NCI-H2081 treated with DMSO at 0.1 percent for 48 hours (cell line): Measurements from ENCODE around the gene CCSER1.
"Not testable (repeated sequence)": the region's sequence is repeated elsewhere in the genome, so short reads cannot be mapped to it uniquely, and the experiment has no call there.

Experiments
- DNase-seq: peaks from one replicate; lab custom pipeline; 2025; lab: John Stamatoyannopoulos, UW

Gene CCSER1

DNA sequence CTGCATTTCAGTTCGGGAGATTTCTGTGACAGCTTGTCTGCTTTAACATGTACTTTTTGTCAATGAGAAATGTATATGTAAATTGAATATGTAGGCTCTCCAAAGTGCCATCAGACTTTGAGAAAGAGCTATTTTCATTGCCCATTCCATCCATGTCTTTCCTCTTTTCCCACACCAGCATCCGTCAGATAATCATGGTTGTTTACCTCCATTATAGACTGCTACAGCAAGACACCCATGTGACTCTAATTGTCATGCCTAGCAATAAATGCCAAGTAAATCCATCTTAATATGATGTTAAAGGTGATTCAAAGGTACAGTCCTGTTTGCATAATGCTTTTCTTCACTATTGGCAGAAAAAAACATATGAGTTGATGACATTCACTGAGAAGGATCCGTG is 1157.3 kb downstream of the CCSER1 start:
- no peak for DNase-seq

DNA sequence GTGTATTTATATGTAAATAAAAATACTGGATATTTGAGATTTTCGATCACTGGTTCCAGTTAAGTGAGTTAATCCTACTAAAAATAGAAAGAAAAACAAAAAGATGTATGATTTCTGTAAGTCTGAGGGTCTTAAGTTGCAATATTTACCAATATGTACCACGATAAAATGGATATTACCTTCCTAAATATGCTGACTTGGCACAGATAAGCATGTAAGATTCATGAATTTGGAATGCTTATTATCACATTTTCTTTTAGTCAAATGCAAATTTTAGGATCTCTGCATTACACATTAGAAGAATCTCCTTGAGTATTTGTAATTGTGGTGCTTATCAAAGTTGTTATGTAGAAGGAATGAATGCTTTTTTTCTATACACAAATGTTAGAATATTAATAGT is 1158.3 kb downstream of the CCSER1 start:
- DNase-seq: no peak

DNA sequence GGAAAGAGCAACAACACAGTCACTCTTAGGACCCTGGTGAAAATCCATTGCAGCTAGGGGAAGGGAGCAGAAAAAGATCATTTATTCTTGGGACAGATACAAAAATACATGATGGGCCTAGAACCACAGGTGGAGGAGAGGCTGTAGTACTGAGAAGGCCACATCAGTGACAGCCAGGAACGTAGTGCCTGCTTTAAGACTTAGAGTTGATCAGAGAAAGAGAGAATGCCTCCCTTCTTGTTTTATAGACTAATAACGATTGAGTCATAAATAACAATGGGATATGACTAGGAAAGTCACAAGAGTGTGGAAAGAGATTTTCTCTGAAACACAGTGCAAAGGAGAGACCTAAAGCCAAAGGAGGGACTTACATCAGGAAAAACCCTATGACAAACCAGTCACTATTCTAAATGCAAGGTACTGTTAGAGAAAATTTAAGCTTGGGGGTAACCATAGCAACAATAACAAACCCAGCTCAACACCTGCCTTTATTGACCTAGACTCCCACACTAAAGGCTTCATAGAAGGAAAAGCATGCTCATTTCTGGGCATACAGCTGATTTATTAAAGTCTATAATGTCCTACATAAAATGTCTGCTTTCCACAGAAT is 1161.6 kb downstream of the CCSER1 start:
- peak; percentile 65 for DNase-seq

DNA sequence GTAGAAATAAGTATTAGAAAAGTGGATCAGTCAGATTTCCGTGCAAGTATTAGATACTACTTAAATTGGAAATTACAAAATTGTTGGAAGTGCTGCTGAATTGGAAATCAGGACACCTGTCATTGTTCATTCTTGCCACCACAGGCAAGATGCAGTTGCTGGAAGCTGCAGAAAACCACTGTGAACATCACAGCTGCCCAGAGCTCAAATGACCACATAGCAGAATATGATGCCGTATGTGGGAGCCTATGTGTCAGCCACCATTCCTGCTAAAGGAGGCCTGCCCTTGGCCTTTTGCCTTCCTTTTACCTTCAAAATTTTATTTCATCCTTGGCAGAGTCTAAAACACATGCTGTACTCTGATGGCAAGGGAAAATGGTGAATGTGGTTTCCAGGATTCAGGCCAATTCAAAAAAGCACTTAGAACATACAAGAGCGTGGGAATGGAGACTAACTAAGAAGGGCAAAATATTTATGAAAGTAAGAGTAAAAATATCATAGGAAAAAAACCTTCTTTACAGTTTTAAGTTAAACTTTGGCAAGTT is 1171.0 kb downstream of the CCSER1 start:
- no peak for DNase-seq

DNA sequence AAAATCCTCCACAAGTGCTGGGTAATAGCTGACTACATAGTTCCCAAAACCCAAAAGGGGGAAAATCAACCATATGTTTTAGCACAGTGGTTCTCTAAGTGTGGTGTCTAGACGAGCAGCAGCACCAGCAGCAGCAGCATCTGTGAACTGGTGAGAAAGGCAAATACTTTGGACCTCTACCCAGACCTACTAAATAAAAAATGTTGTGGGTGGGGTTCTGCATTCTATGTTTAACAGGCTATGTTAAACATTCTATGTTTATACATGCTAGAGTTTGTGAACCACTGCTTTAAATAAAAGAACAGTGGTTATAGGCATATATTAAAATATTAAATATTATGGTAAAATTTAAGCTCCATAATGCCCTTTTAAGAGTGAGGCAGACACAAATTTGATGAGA is 1171.6 kb downstream of the CCSER1 start:
- DNase-seq: no peak

DNA sequence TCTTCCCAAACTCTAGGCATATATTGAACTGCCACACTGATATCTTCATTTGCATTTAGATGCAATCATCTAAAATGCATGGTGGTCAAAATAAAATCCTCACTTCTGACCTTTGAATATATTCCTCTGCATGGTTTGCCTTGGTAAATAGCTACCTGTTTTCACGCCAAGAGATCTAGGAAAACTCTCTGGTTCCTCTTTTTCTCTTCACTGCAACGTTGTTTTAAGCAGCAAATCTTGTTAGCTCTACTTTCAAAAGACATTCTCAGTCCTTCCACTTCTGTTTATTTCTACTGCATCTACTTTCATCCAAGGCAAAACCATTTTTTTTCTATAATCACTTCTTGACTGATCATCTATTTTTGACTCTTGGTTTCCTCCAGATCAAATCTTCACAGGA is 1174.9 kb downstream of the CCSER1 start:
- no peak for DNase-seq

DNA sequence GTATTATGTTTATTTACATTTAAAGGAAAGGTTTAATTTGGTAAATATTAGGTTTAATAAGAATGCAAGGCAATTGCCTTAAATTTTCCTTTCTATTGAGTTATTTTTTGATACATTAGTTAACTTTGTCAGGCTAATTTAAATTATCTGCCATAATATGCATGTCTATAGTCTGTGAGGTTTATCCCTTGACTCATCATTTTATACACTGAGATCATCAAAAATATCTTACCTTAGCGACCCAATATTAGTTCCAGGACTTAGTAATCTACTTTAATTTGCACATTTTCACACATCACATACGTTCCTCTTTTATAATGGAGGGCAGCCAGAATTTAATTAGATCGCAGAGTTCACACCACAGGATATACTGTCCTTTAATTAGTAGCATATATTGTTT is 1177.1 kb downstream of the CCSER1 start:
- DNase-seq: no peak

DNA sequence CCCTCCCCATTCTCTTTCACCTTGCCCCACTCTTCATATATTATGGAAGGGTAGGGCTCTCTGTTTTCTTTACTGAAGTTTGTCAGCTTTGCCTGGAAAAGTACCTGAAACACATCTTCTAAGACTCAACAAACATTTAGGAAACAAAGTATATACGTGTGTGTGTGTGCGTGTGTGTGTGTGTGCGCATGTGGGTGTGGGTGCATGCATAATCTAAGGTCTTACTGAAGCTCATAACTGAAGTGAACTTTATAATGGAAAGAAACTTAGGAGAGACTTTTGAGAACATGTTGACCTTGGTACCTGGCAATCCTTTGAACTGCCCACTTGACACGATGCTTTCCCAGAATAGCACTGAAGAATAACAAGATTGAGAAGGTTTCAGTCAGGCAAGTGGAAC is 1190.2 kb downstream of the CCSER1 start:
- no peak for DNase-seq

DNA sequence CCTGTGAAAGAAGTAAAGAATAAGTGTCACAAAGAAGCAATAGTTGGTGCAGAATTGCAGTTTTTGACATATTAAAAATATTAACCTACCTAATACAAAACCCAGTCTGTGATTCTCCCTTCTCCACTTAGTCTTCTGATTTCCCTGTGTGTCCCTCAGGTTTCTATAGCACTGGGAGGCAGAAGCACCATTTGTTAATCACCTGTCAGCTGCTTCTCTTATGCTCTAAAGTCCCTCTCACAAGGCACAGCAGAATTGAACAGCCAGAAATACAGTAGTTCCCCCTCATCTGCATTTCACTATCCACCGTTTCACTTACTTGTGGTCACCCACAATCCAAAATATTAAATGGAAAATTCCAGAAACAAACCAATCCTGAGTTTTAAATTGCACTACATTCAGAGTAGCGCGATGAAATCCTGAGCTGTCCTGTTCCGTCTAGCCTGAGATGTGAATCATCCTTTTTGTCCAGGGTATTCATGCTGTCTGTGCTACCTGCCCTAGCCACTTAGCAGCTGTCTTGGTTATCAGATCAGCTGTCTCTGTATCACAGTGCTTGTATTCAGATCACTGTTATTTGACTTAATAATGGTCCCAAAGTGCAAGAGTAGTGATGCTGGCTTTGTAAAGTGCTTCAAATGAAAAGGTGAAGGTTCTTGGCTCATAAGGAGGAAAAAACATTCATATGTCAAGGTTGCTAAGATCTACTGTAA is 1192.5 kb downstream of the CCSER1 start:
- no peak for DNase-seq

DNA sequence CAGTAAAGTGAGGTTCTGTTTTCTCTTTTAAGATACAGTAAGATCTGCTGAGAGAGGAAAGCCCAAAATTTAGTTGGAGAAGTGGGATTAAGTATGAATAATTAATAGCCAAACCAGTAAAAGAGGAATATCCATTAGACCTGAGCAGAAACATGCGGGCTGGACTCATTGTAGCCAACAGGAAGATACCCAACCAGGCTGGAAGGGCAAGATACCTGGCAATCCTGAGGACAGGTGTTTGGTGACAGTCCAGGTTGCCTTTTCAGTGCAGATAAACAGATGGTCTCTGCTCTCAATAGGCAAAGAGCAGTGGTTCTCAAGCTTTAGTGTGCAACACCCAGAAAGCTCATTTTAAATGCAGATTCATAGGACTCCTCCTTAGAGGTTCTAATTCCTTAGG is 1195.8 kb downstream of the CCSER1 start:
- no peak for DNase-seq

DNA sequence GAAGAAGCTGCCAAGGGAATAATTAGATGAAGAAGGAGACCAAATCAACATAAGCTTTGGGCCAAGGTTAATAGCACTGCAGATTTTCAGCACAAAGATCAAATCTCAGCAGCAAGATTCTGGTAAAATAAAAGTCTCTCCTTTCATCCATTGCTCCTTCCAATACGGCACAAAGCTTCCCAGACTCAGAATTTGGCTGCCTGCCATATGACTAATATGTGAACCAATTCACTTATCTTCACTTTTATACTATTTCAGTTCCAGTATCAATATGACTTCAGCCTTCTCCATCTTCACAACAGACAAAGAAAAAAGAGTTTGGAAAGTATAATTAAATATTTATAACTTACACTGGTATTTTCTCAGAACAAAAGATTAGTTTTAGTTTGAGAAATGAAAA is 1198.3 kb downstream of the CCSER1 start:
- no peak for DNase-seq

DNA sequence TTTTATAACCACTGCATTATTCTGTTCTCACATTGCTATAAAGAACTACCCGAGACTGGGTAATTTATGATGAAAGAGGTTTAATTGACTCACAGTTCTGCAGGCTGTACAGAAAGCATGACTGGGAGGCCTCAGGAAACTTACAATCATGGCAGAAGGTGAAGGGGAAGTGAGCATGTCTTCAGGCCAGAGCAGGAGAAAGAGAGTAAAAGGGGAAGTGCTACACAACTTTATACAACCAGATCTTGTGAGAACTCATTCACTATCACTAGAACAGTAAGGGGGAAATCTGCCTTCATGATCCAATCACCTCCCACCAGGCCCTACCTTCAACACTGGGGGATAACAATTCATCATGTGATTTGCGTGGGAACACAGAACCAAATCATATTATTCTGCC is 1199.0 kb downstream of the CCSER1 start:
- not testable (repeated sequence) for DNase-seq

DNA sequence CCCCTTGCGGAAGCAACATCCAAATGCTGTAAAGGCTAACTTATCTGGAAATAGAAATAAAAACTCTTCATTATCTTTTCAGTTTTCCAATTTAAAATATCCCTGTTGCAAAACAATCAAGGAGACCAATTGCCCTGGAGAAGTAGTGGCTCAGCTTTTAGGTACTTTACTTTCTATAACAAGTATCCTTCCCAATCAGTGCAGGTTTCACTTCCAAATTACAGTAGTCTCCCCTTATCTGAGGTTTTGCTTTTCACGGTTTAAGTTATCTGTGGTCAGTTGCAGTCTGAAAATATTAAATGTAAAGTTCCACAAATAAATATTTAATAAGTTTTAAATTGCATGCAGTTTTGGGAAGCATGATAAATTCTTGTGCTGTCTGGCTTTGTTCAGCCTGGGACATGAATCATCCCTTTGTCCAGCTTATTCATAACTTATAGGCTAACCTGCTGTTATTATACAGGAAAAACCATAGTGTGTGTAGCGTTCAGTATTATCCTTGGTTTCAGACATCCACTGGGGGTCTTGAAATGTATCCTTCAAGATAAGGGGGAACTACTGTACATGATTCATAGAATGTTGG is 1203.5 kb downstream of the CCSER1 start:
- DNase-seq: no peak

DNA sequence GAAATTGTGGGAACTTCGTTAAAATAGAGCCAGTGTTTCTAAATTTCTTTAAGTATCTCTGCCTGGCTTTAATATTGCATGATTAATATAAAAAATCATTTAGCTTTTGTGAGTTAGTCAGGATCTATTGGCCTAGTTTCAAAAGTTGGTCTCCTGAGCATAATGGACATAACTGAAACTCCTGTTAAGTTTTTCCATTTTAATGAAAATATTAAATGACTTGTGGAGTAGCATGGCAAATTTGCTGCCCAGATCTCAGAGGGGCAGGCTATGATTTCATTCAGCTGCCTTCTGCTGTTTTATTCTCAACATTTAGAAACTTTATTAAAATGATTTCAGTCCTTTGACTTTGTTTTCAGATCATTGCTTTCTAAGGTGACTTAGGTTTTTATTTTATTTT is 1213.6 kb downstream of the CCSER1 start:
- no peak for DNase-seq

DNA sequence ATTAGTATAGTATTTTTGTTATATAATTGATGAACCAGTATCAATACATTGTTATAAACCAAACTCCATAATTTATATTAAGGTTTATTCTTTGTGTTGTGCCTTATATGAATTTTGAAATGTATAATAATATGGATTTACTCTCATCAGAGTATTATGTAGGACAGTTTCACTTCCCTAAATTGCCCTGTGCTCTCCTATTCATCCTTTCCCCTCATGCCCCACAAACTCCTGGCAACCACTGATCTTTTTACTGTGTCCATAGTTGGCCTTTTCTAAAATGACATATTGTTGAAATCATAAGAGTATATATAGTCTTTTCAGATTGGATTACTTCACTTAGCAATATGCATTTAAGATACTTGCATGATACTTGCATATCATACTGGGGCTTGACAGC is 1218.4 kb downstream of the CCSER1 start:
- no peak for DNase-seq

DNA sequence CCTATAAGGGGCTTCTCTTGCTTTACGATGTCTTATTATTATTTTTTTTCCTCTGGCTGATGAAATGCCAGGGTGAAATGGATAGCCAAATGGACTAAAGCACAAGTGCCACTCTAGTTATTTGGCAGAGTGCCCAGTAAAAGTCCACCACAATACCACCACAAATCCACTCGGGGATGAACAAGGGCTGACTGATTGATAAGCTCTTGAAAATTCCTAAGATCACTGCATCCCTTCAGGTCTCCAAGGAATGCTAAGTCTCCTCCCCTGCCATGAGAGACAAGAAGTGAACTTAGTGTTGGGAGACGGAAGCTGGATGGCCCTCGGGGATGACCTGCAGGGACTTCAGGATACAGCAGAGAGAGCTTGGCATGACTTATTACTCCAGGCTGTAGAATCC is 1229.3 kb downstream of the CCSER1 start:
- DNase-seq: not testable (repeated sequence)

DNA sequence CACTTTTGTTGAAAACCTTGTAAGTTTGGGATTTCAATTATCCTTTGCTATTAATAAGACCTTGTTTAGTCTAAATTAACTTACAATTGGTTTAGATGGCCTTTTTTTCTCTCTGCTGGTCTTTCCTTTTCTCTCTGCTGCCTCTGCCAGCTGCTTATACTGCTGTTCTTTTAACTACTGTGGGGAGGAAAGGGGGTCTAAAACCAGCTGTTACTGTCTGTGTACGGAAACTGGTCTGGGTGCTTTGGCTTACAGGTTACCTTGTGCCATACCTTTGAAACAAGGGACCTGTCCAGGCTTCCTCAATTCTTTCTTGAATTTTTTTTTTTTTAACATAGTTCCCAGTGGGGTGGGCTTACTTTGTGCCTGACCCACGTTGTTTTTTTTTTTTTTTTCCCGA is 1230.8 kb downstream of the CCSER1 start:
- DNase-seq: not testable (repeated sequence)

DNA sequence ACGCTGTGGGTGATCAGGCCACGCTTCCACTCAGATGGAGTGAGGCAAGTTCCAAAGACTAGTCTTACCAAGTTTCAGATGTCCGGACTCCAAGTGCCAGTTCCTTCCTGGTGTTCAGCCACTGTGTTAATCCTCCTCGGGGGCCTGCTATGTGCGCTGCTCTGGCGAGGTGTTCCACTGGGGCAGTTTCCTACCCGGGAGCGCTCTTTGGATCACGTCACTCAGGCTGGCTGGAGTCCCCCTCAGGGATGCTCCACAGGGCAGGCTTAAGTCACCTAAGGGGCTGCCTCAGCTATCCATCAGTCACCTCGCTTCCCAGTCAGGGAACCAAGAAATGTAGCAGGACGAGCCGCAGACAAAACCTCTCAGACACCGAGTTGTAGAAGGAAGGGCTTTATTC is 1231.4 kb downstream of the CCSER1 start:
- not testable (repeated sequence) for DNase-seq

DNA sequence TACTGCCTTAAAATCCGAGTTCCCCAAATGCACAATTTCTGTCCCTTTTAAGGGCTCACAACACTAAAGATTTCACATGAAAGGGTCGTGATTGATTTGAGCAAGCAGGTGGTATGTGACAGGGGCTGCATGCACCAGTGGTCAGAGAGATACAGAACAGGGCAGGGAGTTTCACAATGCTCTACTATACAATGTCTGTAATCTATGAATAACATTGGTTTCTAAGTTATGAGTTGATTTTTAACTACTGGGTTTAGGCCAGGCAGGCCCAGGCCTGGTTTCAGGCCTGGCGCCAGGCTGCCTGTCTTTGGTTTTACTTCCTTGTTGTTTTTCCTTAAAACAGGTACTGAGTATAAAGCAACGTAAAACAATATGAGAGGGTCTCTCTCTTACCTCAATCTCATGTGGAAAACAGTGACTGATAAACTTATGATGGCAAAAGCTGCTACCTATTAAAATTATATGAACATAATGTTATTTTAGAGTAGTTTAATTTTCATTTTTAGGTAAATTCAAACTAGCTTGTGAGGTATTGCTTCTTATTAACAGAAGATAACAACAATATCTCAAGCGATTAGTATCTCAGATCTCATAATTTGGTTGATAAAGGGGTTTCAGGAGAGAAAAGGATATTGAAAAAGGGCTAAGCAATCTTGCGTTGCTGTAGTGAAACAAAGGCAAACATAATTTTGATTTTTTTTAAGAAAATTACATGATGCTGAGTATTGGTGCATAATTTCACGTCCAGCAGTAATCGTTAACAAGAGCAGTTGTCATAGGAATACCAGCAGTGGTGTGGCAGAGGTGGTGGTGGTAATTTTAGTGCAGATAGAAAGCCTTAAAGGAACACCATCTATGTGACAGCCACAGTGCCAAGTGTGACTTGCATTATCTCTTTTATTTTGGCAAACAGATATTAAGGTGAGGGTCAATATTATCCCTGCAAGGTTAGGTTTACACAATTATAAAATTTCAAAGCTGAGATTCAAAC is 1232.1 kb downstream of the CCSER1 start:
- DNase-seq: no peak

DNA sequence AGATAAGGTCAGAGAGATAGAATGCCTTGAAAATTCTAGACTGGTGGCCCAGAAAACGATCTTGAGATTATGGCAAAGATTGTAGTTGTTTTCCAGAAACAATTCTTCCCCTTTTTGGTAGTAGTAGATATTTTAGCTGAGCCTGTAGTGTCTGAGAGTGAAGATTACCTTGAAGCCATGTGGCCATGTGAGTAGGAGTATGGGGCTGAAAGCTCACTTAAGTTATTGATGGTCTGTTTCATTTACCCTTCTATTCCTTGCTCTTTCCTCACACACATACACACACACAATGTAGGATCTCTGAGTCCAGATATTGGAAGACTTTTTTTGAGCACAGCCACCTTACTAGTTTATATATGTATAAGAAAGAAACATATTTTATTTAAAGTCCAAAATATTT is 1234.9 kb downstream of the CCSER1 start:
- no peak for DNase-seq

DNA sequence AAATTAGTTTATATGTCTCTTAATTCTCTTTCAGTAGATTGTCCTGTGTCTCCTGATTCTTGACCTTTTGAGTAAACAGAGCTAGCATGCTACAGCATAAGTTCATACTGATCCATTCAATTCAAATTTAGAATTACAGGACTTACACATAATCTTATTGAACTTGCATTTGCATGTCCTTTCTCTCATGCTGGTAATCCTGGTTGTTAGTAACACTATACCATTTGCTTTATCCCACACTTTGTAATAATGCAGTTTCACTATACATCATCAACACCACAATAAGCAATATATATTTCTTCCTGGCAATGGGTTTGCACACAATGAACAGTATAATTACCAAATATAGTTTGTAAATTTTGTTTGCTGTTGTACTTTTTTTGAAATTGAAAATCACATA is 1239.4 kb downstream of the CCSER1 start:
- DNase-seq: no peak

DNA sequence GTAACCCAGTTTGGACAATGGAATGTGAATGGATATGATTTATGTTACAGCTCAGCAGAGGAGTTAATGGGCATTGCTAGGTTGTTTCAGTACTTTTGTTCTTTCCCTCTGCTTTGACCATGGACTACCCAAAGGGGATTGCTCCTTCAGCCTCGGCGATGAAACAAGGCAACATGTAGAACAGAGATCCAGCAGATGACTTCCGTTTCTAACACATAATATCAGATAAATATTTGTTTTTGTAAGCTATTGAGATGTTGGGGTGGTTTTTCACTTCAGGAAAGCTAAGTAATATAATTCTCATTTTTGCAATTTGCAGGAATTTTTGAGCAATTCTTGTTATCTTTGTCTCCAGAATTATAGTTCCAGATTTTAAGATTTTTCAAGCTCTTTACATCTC is 1241.9 kb downstream of the CCSER1 start:
- DNase-seq: no peak
